Measurements from ENCODE around the gene NCKAP1.

NCKAP1 gene

DNA sequence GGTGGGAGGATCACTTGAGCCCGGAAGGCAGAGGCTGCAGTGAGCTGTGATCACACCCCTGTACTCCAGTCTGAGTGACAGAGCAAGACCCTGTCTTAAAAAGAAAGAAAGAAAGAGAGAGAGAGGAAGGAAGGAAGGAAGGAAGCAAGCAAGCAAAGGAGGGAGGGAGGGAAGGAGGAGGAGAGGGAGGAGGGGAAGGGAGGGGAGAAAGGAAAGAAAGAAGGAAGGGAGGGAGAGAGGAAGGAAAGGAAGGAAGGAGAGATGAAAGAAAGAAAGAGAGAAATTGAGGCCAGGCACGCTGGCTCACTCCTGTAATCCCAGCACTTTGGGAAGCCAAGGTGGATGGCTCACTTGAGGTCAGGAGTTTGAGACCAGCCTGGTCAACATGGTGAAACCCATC, 2.3 kb upstream of the NCKAP1 start:
- Histone ChIP-seq H3K36me3 (ENCODE audit: insufficient read depth, low read length) (no peaks in the 10 kb centered on the region), H4K20me1 (ENCODE audit: insufficient read depth, low read length, poor library complexity, severe bottlenecking) (no peaks in the 10 kb centered on the region), H3K4me3 (ENCODE audit: low read length, poor library complexity, severe bottlenecking) (no peak overlapping the region), H3K4me2 (ENCODE audit: low read depth, low read length, poor library complexity, severe bottlenecking) (no peak overlapping the region), H3K9me3 (ENCODE audit: insufficient read depth, low read depth, low read length) (no peaks in the 10 kb centered on the region), H3K79me2 (ENCODE audit: insufficient read depth, low read length) (no peaks in the 10 kb centered on the region), H3K9ac (ENCODE audit: low read depth, low read length, poor library complexity, severe bottlenecking) (no peak overlapping the region), H3F3A (ENCODE audit: low read depth) (no peaks in the 10 kb centered on the region), H3K9me2 (replicated peaks; ENCODE audit: low read depth, low read length) (no peaks in the 10 kb centered on the region), H3K4me1 (ENCODE audit: insufficient read depth, low read length, poor library complexity, severe bottlenecking) (peaks cover 2% of the 10 kb centered on the region), H2AFZ (ENCODE audit: low read length) (no peak overlapping the region), H3K27me3 (ENCODE audit: insufficient read depth, low read length, poor library complexity, severe bottlenecking) (no peaks in the 10 kb centered on the region)
- TF ChIP-seq EZH2phosphoT487 (IDR thresholded peaks at IDR 0.05; ENCODE audit: borderline replicate concordance), result no peak
- TF ChIP-seq, protein P1, sequence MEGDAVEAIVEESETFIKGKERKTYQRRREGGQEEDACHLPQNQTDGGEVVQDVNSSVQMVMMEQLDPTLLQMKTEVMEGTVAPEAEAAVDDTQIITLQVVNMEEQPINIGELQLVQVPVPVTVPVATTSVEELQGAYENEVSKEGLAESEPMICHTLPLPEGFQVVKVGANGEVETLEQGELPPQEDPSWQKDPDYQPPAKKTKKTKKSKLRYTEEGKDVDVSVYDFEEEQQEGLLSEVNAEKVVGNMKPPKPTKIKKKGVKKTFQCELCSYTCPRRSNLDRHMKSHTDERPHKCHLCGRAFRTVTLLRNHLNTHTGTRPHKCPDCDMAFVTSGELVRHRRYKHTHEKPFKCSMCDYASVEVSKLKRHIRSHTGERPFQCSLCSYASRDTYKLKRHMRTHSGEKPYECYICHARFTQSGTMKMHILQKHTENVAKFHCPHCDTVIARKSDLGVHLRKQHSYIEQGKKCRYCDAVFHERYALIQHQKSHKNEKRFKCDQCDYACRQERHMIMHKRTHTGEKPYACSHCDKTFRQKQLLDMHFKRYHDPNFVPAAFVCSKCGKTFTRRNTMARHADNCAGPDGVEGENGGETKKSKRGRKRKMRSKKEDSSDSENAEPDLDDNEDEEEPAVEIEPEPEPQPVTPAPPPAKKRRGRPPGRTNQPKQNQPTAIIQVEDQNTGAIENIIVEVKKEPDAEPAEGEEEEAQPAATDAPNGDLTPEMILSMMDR (conservative IDR thresholded peaks at IDR 0.05; ENCODE audit: low read length), result no peak

DNA sequence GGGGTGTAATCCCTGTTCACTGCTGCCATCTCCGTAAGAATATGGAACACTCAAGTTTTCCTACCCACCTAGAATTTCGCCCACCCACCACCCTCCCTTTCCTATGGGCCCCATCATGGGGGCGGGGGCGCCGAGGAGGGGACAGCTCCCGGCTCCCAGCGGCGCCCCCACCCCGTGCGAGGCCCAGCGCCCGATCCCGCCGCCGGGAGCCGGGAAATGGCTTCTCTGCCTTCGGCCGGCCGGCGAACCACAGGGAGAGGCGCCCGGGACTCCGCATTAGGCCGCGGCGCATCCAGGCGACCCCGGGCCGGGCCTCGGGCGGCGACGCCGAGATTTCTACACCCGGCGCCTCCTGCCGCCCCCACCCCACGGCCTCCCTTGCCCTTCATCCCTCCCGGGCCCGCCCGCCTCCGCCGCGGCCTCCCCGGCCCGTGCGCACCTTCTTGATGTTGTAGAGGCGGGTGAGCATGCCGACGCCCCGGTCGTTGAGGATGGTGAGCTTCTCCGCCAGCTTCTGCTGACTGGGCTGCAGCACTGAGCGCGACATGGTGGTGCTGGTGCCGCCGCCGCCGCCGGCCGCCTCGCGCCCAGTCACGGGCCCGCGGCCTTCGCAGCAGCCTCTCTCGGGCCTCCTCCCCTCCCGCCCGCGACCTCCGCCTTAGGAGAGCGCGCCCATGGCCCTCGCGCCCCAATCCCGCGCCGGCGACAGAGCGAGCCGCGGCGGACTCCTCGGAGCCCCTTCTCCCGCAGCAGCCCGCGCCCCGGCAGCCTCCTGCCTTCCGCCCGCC, 510 bp downstream of the NCKAP1 start:
- peaks cover 2% of the 10 kb centered on the region for H3K4me1 ChIP-seq (ENCODE audit: insufficient read depth, low read length, poor library complexity, severe bottlenecking)
- H3K36me3 ChIP-seq (ENCODE audit: insufficient read depth, low read length), result no peaks in the 10 kb centered on the region
- H3K9ac ChIP-seq (ENCODE audit: low read depth, low read length, poor library complexity, severe bottlenecking), result no peak overlapping the region
- H3K9me2 ChIP-seq (replicated peaks; ENCODE audit: low read depth, low read length), result no peaks in the 10 kb centered on the region
- H3K4me2 ChIP-seq (ENCODE audit: low read depth, low read length, poor library complexity, severe bottlenecking), result no peak overlapping the region
- H2AFZ ChIP-seq (ENCODE audit: low read length), result no peak overlapping the region
- H3F3A ChIP-seq (ENCODE audit: low read depth), result no peaks in the 10 kb centered on the region
- peaks cover 21% of the 10 kb centered on the region for H3K27me3 ChIP-seq (ENCODE audit: insufficient read depth, low read length, poor library complexity, severe bottlenecking)
- H3K79me2 ChIP-seq (ENCODE audit: insufficient read depth, low read length), result no peaks in the 10 kb centered on the region
- no peak overlapping the region for H3K4me3 ChIP-seq (ENCODE audit: low read length, poor library complexity, severe bottlenecking)
- H4K20me1 ChIP-seq (ENCODE audit: insufficient read depth, low read length, poor library complexity, severe bottlenecking), result no peaks in the 10 kb centered on the region
- H3K9me3 ChIP-seq (ENCODE audit: insufficient read depth, low read depth, low read length), result no peaks in the 10 kb centered on the region
- no peak for TF ChIP-seq EZH2phosphoT487 (IDR thresholded peaks at IDR 0.05; ENCODE audit: borderline replicate concordance)
- TF ChIP-seq, protein P1 (conservative IDR thresholded peaks at IDR 0.05; ENCODE audit: low read length), result no peak

DNA sequence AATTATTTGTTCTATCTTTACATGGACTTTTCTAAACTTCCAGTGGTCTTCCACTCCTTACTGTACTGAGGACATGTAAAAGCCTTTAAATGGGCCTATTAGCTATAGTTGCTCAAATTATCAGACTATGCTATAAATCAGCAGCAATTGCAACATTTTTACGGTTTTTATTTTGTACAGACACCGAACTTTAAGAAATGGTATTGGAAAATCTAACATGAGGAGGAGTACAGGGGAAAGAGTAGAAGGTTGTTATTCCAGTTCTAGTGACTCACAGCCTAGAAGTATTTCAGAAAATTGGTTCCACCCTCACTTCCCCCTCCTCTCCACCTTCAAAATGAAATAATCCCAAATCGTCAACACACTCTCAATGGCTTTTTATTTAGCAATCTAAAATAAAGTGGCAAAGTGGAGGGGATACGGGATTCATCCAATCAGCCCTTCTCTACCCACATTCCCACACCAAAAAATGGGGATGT, 1.1 kb downstream of the NCKAP1 start:
- no peaks in the 10 kb centered on the region for H3K36me3 ChIP-seq (ENCODE audit: insufficient read depth, low read length)
- no peak overlapping the region for H3K4me2 ChIP-seq (ENCODE audit: low read depth, low read length, poor library complexity, severe bottlenecking)
- peaks cover 23% of the 10 kb centered on the region for H3K27me3 ChIP-seq (ENCODE audit: insufficient read depth, low read length, poor library complexity, severe bottlenecking)
- TF ChIP-seq, protein P1 (conservative IDR thresholded peaks at IDR 0.05; ENCODE audit: low read length), result no peak
- TF ChIP-seq EZH2phosphoT487 (IDR thresholded peaks at IDR 0.05; ENCODE audit: borderline replicate concordance), result no peak
- no peaks in the 10 kb centered on the region for H4K20me1 ChIP-seq (ENCODE audit: insufficient read depth, low read length, poor library complexity, severe bottlenecking)
- H3K4me1 ChIP-seq (ENCODE audit: insufficient read depth, low read length, poor library complexity, severe bottlenecking), result peaks cover 2% of the 10 kb centered on the region
- no peak overlapping the region for H3K4me3 ChIP-seq (ENCODE audit: low read length, poor library complexity, severe bottlenecking)
- no peaks in the 10 kb centered on the region for H3K9me3 ChIP-seq (ENCODE audit: insufficient read depth, low read depth, low read length)
- H3F3A ChIP-seq (ENCODE audit: low read depth), result no peaks in the 10 kb centered on the region
- no peak overlapping the region for H2AFZ ChIP-seq (ENCODE audit: low read length)
- H3K9me2 ChIP-seq (replicated peaks; ENCODE audit: low read depth, low read length), result no peaks in the 10 kb centered on the region
- no peak overlapping the region for H3K9ac ChIP-seq (ENCODE audit: low read depth, low read length, poor library complexity, severe bottlenecking)
- H3K79me2 ChIP-seq (ENCODE audit: insufficient read depth, low read length), result no peaks in the 10 kb centered on the region

Measured in Loucy (cell line).